Subcutaneous abdominal adipose tissue (tissue), 5 donors: ENCODE results near the gene CCSER1.

Experiments
- H3K27ac ChIP-seq: one replicate; pipeline ENCODE4 v1.7.0; 2013; ENCODE audit warnings: low read depth, mild to moderate bottlenecking, inconsistent platforms, low read length, moderate library complexity
- H3K27me3 ChIP-seq, 5 donors: one replicate each; pipeline ENCODE4 v1.7.0; 2013; ENCODE audit warnings: low read length in 5 of 5, inconsistent platforms in 1 of 5; ENCODE audit not compliant: control insufficient read depth in 5 of 5, insufficient read depth in 4 of 5
- H3K36me3 ChIP-seq, 5 donors: one replicate each; pipeline ENCODE4 v1.7.0; 2013; ENCODE audit warnings: low read length in 5 of 5; ENCODE audit not compliant: control insufficient read depth in 5 of 5, insufficient read depth in 5 of 5
- H3K4me1 ChIP-seq, 5 donors: one replicate each; pipeline ENCODE4 v1.7.0; 2013; ENCODE audit warnings: low read length in 5 of 5, mild to moderate bottlenecking in 3 of 5, moderate library complexity in 1 of 5; ENCODE audit not compliant: control insufficient read depth in 5 of 5, insufficient read depth in 5 of 5
- H3K4me3 ChIP-seq, 5 donors: one replicate each; pipeline ENCODE4 v1.7.0; 2013; ENCODE audit warnings: low read length in 5 of 5, low read depth in 1 of 5
- H3K9ac ChIP-seq, 5 donors: one replicate each; pipeline ENCODE4 v1.7.0; 2013; ENCODE audit warnings: low read length in 5 of 5, mild to moderate bottlenecking in 4 of 5, moderate library complexity in 3 of 5
- H3K9me3 ChIP-seq, 5 donors: one replicate each; pipeline ENCODE4 v1.7.0; 2013; ENCODE audit warnings: low read length in 5 of 5; ENCODE audit not compliant: control insufficient read depth in 5 of 5
- donor health status: healthy.
- donor health status: healthy.
- donor health status: healthy.
- donor health status: healthy.
- donor health status: healthy.

The CCSER1 gene

GRCh38 chr4:90840828-90841227 lies 713.6 kb downstream of the CCSER1 start:
- Histone ChIP-seq H3K27ac (no peak overlapping the region), H3K4me1 (no peaks in the 10 kb centered on the region), H3K36me3 (no peaks in the 10 kb centered on the region), H3K9ac (no peak overlapping the region), H3K27me3 (no peaks in the 10 kb centered on the region), H3K9me3 (no peaks in the 10 kb centered on the region), H3K4me3 (no peak overlapping the region)

GRCh38 chr4:90841676-90842075 lies 714.5 kb downstream of the CCSER1 start:
- H3K9me3 ChIP-seq, result no peaks in the 10 kb centered on the region
- H3K4me1 ChIP-seq, result no peaks in the 10 kb centered on the region
- H3K4me3 ChIP-seq, result no peak overlapping the region
- no peak overlapping the region for H3K9ac ChIP-seq
- no peaks in the 10 kb centered on the region for H3K36me3 ChIP-seq
- no peak overlapping the region for H3K27ac ChIP-seq
- H3K27me3 ChIP-seq, result no peaks in the 10 kb centered on the region

- H3K4me3 ChIP-seq, result no peak overlapping the region
- no peak overlapping the region for H3K27ac ChIP-seq
- no peaks in the 10 kb centered on the region for H3K36me3 ChIP-seq
- H3K9me3 ChIP-seq, result no peaks in the 10 kb centered on the region
- no peaks in the 10 kb centered on the region for H3K27me3 ChIP-seq
- no peak overlapping the region for H3K9ac ChIP-seq
- H3K4me1 ChIP-seq, result no peaks in the 10 kb centered on the region
Observed at GRCh38 chr4:90842960-90843359, 715.8 kb downstream of the CCSER1 start.

GRCh38 chr4:90844241-90844640 lies 717.0 kb downstream of the CCSER1 start:
- no peaks in the 10 kb centered on the region for H3K27me3 ChIP-seq
- no peak overlapping the region for H3K27ac ChIP-seq
- H3K9me3 ChIP-seq, result no peaks in the 10 kb centered on the region
- H3K4me3 ChIP-seq, result no peak overlapping the region
- no peaks in the 10 kb centered on the region for H3K4me1 ChIP-seq
- no peaks in the 10 kb centered on the region for H3K36me3 ChIP-seq
- H3K9ac ChIP-seq, result no peak overlapping the region

GRCh38 chr4:90845777-90846176 lies 718.6 kb downstream of the CCSER1 start:
- H3K9me3 ChIP-seq, result no peaks in the 10 kb centered on the region
- H3K36me3 ChIP-seq, result no peaks in the 10 kb centered on the region
- H3K9ac ChIP-seq, result no peak overlapping the region

GRCh38 chr4:90852237-90852636 lies 725.0 kb downstream of the CCSER1 start:
- no peak overlapping the region for H3K9ac ChIP-seq
- no peak overlapping the region for H3K4me3 ChIP-seq
- no peaks in the 10 kb centered on the region for H3K27me3 ChIP-seq
- no peaks in the 10 kb centered on the region for H3K36me3 ChIP-seq
- no peak overlapping the region for H3K27ac ChIP-seq
- H3K9me3 ChIP-seq, result no peaks in the 10 kb centered on the region
- H3K4me1 ChIP-seq, result no peaks in the 10 kb centered on the region

More at GRCh38 chr4:90845777-90846176, 718.6 kb downstream of the CCSER1 start:
- Histone ChIP-seq H3K4me1 (no peaks in the 10 kb centered on the region), H3K27me3 (no peaks in the 10 kb centered on the region), H3K27ac (no peak overlapping the region), H3K4me3 (no peak overlapping the region)

GRCh38 chr4:90855111-90855510 lies 727.9 kb downstream of the CCSER1 start:
- no peaks in the 10 kb centered on the region for H3K36me3 ChIP-seq
- no peaks in the 10 kb centered on the region for H3K9me3 ChIP-seq
- H3K27ac ChIP-seq, result no peak overlapping the region
- H3K4me3 ChIP-seq, result no peak overlapping the region
- H3K4me1 ChIP-seq, result no peaks in the 10 kb centered on the region
- H3K27me3 ChIP-seq, result no peaks in the 10 kb centered on the region
- no peak overlapping the region for H3K9ac ChIP-seq

- H3K9me3 ChIP-seq, result no peaks in the 10 kb centered on the region
- no peaks in the 10 kb centered on the region for H3K27me3 ChIP-seq
- no peaks in the 10 kb centered on the region for H3K36me3 ChIP-seq
- H3K4me3 ChIP-seq, result no peak overlapping the region
- no peak overlapping the region for H3K27ac ChIP-seq
- H3K4me1 ChIP-seq, result no peaks in the 10 kb centered on the region
- H3K9ac ChIP-seq, result no peak overlapping the region
Observed at GRCh38 chr4:90857081-90857820, 730.1 kb downstream of the CCSER1 start.

GRCh38 chr4:90875791-90876190 lies 748.6 kb downstream of the CCSER1 start:
- Histone ChIP-seq H3K9me3 (no peaks in the 10 kb centered on the region), H3K4me1 (no peaks in the 10 kb centered on the region), H3K4me3 (no peak overlapping the region), H3K36me3 (no peaks in the 10 kb centered on the region), H3K27me3 (no peaks in the 10 kb centered on the region), H3K9ac (no peak overlapping the region), H3K27ac (no peak overlapping the region)

GRCh38 chr4:90876296-90876695 lies 749.1 kb downstream of the CCSER1 start:
- Histone ChIP-seq H3K9me3 (no peaks in the 10 kb centered on the region), H3K4me1 (no peaks in the 10 kb centered on the region), H3K36me3 (no peaks in the 10 kb centered on the region), H3K27ac (no peak overlapping the region), H3K9ac (no peak overlapping the region), H3K4me3 (no peak overlapping the region), H3K27me3 (no peaks in the 10 kb centered on the region)
